HG03571 (cell line): ENCODE results near the gene REXO2.

Experiments
- ATAC-seq: cut with Tn5 transposase; IDR thresholded peaks from one replicate; pipeline ENCODE4 v1.9.1; 2021; ENCODE audit not compliant: unreplicated experiment

Gene REXO2

GRCh38 chr11:114440121-114440860, 1.0 kb downstream of the REXO2 start:
- ATAC-seq, result no peak

DNA sequence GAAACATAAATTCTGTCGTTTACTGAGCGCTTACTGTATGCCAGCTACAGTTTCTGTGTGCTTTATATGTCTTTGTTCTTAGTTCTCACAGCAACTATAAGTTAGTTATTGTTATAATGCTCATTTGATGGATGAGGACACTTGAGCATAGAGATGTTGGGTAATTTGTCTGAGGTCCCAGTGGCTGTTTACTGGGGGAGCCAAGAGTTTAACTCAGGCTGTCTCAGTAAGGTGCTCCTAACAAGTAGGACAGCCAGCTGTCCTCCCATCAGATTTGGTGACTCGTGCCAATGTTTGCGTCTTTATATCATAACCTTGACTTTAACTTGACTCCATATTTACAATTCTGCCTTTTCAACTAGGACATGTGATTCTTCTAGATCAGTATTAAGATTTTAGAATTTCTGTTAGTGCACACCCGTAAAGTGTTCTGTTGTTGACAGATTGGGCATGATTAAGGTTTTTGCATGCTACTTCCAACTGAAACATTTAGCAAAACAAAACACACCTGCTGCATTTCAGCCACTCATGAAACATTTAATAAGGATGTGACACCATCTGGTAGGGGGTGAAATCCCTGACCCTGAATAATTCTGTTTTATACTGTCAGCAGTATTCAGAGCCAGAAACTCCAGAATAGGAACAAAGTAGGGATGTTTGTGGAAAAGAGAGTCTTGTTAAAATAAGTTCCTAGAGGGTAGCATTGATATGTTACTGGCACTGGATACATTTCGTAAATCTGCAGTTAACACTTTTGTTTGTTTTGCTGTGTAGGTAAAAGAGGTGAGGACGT, 1.9 kb downstream of the REXO2 start:
- no peak for ATAC-seq

DNA sequence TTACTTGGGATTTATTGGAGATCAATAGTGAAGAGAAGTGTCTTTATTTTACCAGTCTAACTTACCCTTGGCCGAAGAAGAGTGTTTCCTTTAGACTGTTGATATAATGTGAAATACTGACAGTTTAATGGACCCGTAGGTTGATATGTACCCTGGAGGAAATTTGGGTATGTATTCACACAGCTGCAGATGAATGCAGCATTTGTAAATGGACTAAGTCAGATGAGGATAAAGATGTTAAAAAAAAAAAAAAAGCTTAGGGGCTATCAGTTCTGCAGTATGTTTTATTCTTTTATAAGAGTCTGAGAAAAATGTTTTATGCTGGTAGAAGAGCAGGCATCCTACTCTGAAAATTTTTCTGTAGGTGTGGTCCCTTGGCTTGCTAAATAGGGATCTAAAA, 2.7 kb downstream of the REXO2 start:
- ATAC-seq, result no peak

- ATAC-seq, result no peak
Measured at GRCh38 chr11:114442536-114442935, 3.3 kb downstream of the REXO2 start.

- ATAC-seq, result no peak
Measured at GRCh38 chr11:114447444-114447843, 8.2 kb downstream of the REXO2 start.

DNA sequence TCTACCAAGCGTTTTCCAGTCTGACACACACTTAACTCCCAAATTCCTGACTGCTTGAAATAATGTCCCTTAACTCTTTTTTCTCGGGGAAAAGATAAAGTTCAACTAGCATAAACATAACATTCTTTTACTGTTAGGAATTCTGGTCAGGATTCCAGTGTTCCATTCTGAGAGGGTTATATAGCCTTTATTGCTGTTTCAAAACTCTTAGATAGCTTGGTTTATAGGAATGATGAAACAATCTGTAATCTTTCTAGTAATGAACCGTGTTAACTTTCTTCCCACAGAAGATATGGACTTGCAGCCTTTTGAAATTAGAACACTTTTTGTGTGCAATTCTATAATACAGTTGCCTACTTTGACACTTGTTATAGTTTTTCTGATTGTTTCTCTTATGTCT, 8.6 kb downstream of the REXO2 start:
- no peak for ATAC-seq

GRCh38 chr11:114448749-114449482, 9.6 kb downstream of the REXO2 start:
- no peak for ATAC-seq

DNA sequence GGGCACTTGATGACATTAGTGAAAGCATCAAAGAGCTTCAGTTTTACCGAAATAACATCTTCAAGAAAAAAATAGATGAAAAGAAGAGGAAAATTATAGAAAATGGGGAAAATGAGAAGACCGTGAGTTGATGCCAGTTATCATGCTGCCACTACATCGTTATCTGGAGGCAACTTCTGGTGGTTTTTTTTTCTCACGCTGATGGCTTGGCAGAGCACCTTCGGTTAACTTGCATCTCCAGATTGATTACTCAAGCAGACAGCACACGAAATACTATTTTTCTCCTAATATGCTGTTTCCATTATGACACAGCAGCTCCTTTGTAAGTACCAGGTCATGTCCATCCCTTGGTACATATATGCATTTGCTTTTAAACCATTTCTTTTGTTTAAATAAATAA, 10.6 kb downstream of the REXO2 start:
- no peak for ATAC-seq

- ATAC-seq, result no peak
Measured at GRCh38 chr11:114452399-114452798, 13.1 kb downstream of the REXO2 start.

DNA sequence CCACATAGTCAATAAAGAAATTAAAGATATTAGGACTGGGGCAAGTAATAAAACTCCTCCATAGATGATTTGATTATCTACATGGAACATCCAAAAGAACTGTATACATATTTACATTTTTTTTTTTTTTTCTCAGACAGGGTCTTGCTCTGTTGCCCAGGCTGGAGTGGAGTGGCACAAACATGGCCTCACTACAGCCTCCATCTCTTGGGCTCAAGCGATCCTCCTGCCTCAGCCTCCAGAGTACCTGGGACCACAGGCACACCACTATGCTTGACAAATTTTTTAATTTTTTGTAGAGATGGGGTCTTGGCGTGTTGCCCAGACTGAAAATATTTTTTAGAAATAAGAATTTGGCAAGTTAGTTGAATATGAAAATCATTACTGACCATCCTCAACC, 24.7 kb downstream of the REXO2 start:
- no peak for ATAC-seq

- no peak for ATAC-seq
Measured at GRCh38 chr11:114466742-114467141, 27.5 kb downstream of the REXO2 start.

- no peak for ATAC-seq
Measured at GRCh38 chr11:114472661-114473060, 33.4 kb downstream of the REXO2 start.

DNA sequence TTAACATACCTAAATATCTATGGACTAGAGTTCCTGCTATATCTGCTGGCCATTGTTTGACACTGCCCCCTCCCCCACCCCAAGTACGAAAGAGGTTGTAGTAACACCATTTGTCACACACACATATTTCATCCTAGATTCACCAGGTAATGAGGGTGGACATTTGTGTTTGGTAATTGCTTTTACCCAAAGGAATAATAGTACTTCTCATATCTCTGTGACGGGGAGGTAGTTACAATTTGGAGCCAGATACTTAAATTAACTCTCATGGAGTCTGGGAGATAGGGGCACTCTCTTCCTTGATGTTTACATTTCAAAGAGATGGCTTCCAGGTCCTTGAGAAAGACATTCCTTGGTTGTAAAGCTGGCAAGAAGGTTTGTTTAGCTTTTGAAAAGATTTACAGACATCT, 38.7 kb downstream of the REXO2 start:
- no peak for ATAC-seq

- no peak for ATAC-seq
Measured at GRCh38 chr11:114478768-114479167, 39.5 kb downstream of the REXO2 start.

DNA sequence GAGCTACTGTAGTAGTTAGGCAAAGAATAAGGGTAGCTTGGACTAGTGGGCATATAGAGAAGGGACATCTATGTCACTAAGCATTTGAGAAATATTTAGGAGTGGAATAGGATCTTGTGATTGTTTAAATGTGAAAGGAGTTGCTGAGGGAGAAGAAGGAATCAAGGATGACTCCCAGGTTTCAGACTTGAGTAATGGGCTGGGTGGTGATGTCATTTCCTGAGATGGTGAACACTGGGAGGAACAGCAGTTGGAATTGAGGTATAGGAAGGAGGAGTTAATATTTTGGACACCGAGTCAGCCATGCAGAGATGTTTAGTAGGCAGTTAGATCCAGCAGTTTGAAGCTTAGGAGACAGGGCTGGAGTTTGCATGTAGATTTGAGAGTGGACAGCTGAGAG, 40.1 kb downstream of the REXO2 start:
- no peak for ATAC-seq

DNA sequence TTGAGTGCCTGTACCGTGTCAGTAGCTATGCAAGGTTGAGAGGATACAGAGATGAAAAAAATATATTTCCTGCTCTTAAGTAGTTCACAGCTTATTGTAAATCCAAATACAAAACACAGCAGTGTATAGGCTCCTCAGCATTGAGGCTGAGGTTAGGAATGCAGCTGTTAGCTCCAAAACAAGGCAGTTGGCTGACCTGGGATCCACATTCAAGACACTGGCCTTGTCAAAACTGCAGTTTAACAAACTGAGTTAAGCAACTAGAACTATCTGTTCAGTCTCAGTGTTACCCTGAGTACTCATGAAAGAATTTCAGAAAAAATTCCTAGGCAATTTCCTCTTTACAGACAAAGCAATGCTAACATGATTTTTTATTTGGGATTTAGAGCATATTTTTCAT, 42.8 kb downstream of the REXO2 start:
- no peak for ATAC-seq

- no peak for ATAC-seq
Measured at GRCh38 chr11:114483929-114484328, 44.7 kb downstream of the REXO2 start.

DNA sequence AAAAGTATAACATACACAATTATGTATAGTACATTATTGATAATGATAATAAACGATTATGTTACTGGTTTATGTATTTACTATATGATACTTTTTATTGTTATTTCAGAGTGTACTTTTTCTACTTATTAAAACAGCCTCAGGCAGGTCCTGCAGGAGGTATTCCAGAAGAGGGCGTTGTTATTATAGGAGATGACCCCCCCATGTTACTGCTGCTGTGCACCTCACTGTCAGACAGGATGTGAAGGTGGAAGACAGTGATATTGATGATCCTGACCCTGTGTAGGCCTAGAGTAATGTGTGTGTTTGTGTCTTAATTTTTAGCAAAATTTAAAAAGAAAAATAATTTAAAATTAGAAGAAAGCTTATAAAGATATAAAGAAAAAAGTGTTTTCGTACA, 57.6 kb downstream of the REXO2 start:
- no peak for ATAC-seq

DNA sequence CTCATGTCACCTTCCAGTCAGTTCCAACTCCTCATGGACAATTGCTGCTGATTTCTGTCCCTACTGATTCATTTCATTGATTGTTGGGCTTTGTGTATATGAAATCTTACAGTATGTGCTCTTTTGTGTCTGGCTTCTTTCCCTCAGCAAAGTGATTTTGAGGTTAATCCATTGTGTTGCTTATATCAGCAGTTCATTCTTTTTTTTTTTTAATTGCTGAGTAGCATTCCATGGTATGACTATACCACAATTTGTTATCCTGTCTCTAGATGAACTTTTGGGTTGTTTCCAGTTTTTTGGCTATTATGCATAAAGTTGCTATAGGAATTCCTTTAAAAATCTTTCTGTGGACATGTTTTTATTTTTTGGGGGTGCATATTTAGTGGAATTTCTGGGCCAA, 60.5 kb downstream of the REXO2 start:
- no peak for ATAC-seq
